Activated CD8-positive, alpha-beta memory T cell treated with anti-CD3 and anti-CD28 coated beads, Interleukin-2, amount 10 ng/mL, durations not matched to agents 7 days and 5 days (primary cell): ENCODE data around the gene SLC4A1. TPM values are rescaled to one million over a fixed set of nuclear protein-coding genes. Genes with fewer than 3 reads are reported as not detected.
A peak's percentile ranks its signal among the peaks of the same experiment; 100 is the strongest.

Experiments
- ATAC-seq: fragments of 150-1000 bp; cut with Tn5 transposase; one replicate; pipeline ENCODE4 v1.10.0; 2021; ENCODE audit warnings: moderate library complexity
- CTCF ChIA-PET: fragments of 350-600 bp; sonication (Branson Sonifier 250); formaldehyde crosslinking; loops from one replicate; lab custom pipeline; 2021; ENCODE audit warnings: antibody characterized with exemption; lab: Charles Lee
- DNase-seq: peaks from one replicate; pipeline ENCODE4 v3.0.0-alpha.2; 2020
- H3K27ac Mint-ChIP-seq: one replicate; pipeline ENCODE4 v1.8.0; 2021; ENCODE audit warnings: mild to moderate bottlenecking, mixed read lengths
- H3K27me3 Mint-ChIP-seq: one replicate; pipeline ENCODE4 v1.8.0; 2021; ENCODE audit warnings: mixed read lengths
- H3K36me3 Mint-ChIP-seq: one replicate; pipeline ENCODE4 v1.8.0; 2021; ENCODE audit warnings: mild to moderate bottlenecking, mixed read lengths
- H3K4me1 Mint-ChIP-seq: one replicate; pipeline ENCODE4 v1.8.0; 2021; ENCODE audit warnings: mixed read lengths
- H3K4me3 Mint-ChIP-seq: one replicate; pipeline ENCODE4 v1.8.0; 2021; ENCODE audit warnings: mild to moderate bottlenecking, moderate library complexity, mixed read lengths
- H3K9me3 Mint-ChIP-seq: one replicate; pipeline ENCODE4 v1.8.0; 2022; ENCODE audit warnings: low read depth, mixed read lengths
- total RNA-seq, 2 experiments: library from RNA; stranded (reverse); gene quantifications; one replicate each; pipeline ENCODE4 v1.2.3, GENCODE V29; 2021

The SLC4A1 gene
- total RNA-seq, 2 experiments from 2014 or later, result not detected

DNA sequence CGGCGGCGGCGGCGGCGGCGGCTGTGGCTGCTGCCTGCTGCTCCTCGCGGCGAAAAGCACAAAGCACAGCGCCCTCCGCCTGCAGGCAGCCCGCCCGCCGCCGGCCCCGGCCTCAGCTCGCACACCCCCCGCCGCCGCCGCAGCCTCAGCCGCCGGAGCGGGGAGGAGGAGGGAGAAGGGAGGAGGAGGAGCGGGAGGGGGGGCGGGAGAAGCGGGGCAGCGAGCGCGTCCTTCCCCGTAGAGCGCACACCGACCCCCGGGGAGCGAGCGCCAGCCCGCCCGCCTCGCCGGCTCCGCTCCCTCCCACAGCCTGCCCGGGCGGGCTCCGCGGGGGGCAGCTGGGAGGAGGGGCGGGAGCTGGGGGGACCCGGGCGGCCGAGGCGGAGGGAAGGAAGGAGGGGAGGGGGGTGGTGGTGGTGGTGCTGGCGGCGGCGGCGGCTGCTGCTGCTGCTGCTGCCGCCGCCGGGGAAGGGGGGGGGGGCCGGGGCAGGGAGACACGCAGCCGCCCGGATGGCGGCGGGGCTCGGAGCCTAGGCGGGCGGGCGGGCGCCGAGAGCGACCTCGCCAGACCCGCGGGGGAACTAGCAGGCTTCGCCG is 48.2 kb downstream of the SLC4A1 start, which contains the start of gene UBTF:
Gene UBTF, minus strand, starts transcription at position 60 of the 597 bp plus-strand sequence. CDS start 1,446 bp downstream, outside the sequence.
- Mint-ChIP-seq H3K4me1 (peaks cover 31% of the 10 kb centered on the region), H3K27me3 (no peaks in the 10 kb centered on the region), H3K36me3 (peaks cover 28% of the 10 kb centered on the region), H3K27ac (peak within 1 kb of the TSS; percentile 94), H3K4me3 (peak within 1 kb of the TSS; percentile 90), H3K9me3 (no peaks in the 10 kb centered on the region)
- CTCF ChIA-PET, result interaction anchor here (0.9 to 6.3 kb wide), 8 partner anchors 10 to 111 kb away, joined by 3 to 74 read pairs (median 8); partner anchors contain the start of genes HDAC5 and TMUB2
- peak; percentile 8 for ATAC-seq
- peak; percentile 73 for DNase-seq

- Mint-ChIP-seq H3K36me3 (peaks cover 34% of the 10 kb centered on the region), H3K27me3 (no peaks in the 10 kb centered on the region), H3K4me1 (peaks cover 33% of the 10 kb centered on the region), H3K27ac (no peak overlapping the region), H3K4me3 (peak overlapping the region; percentile 22), H3K9me3 (no peaks in the 10 kb centered on the region)
- ATAC-seq (peak; percentile 59), DNase-seq (peak; percentile 82)
- CTCF ChIA-PET, result interaction anchor here (1.5 to 6.3 kb wide), 7 partner anchors 9 to 112 kb away, joined by 3 to 74 read pairs (median 8); partner anchors contain the start of gene TMUB2
Measured at GRCh38 chr17:44219108-44219615, 48.8 kb downstream of the SLC4A1 start.

- Mint-ChIP-seq H3K27me3 (no peaks in the 10 kb centered on the region), H3K36me3 (peaks cover 40% of the 10 kb centered on the region), H3K9me3 (no peaks in the 10 kb centered on the region), H3K4me3 (peak overlapping the region; percentile 88), H3K4me1 (peaks cover 37% of the 10 kb centered on the region), H3K27ac (peak overlapping the region; percentile 91)
- CTCF ChIA-PET, result interaction anchor here (0.6 to 6.3 kb wide), 12 partner anchors 9 to 126 kb away, joined by 3 to 74 read pairs (median 4); partner anchors contain the start of genes GRN, SLC25A39 and TMUB2
- ATAC-seq (peak; percentile 63), DNase-seq (peak; percentile 90)
Measured at GRCh38 chr17:44218344-44219107, 49.4 kb downstream of the SLC4A1 start.

DNA sequence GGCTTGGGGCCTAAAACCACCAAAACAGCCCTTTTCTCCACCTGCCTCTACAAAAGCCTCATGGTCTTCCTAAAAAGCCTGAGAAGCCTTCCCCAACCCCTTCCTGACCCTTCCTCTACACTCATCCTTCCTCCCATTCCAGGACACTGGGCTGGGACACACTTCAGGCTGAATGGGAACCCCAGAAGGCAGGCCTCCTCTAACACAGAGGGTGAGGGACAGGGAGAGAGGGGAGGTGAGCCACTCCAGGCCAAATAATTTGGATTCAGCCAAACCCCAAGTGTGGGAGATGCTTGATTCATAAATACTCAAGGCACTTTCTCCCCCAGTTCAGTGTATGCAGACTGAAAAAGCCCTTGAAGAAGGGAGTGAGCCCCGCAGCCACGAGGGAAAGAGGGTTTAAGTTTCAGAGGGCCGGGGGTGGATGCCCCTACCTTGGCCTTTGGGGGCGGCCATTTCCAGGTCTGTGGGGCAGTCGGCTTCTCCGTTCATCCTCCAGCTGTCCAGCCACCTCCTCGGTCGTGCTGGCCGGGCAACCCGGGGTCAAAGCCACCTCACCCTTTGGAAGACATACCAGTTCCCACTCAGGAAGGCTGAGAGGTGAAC is 50.1 kb downstream of the SLC4A1 start:
- ATAC-seq, result no peak
- H3K9me3 Mint-ChIP-seq, result no peaks in the 10 kb centered on the region
- H3K36me3 Mint-ChIP-seq, result peaks cover 42% of the 10 kb centered on the region
- CTCF ChIA-PET, result interaction anchor here (0.6 to 6.3 kb wide), 14 partner anchors 7 to 127 kb away, joined by 3 to 74 read pairs (median 5); partner anchors contain the start of genes GRN, SLC25A39 and TMUB2
- no peak for DNase-seq
- H3K27me3 Mint-ChIP-seq, result no peaks in the 10 kb centered on the region
- peaks cover 38% of the 10 kb centered on the region for H3K4me1 Mint-ChIP-seq
- peak overlapping the region; percentile 88 for H3K4me3 Mint-ChIP-seq
- peak overlapping the region; percentile 91 for H3K27ac Mint-ChIP-seq

DNA sequence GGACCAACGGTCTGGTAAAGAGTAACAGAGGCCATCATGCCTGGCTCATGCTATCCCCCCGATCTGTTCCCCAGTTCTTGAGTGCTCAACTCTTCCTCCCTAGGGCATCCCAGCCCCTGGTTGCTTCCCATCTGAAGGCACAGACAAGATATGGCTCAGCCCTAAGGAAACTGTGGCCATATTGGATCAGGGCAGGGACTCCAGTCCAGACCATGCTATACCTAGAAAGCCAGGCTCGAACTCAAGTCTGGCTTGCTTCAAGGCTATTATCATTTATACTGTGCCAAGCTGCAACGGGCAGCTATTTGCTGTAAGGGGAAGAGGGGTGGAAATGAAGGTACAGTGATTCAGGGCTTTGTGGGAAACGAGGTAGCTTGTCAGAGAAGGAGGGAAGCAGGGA is 51.2 kb downstream of the SLC4A1 start:
- Mint-ChIP-seq H3K27ac (peak overlapping the region; percentile 91), H3K4me3 (peak overlapping the region; percentile 88), H3K4me1 (peaks cover 36% of the 10 kb centered on the region), H3K27me3 (no peaks in the 10 kb centered on the region), H3K36me3 (peaks cover 45% of the 10 kb centered on the region), H3K9me3 (no peaks in the 10 kb centered on the region)
- no peak for ATAC-seq
- CTCF ChIA-PET, result interaction anchor here (0.7 to 3.5 kb wide), 11 partner anchors 9 to 139 kb away, joined by 3 to 40 read pairs (median 4); partner anchors contain the start of genes GRN and TMUB2
- no peak for DNase-seq

DNA sequence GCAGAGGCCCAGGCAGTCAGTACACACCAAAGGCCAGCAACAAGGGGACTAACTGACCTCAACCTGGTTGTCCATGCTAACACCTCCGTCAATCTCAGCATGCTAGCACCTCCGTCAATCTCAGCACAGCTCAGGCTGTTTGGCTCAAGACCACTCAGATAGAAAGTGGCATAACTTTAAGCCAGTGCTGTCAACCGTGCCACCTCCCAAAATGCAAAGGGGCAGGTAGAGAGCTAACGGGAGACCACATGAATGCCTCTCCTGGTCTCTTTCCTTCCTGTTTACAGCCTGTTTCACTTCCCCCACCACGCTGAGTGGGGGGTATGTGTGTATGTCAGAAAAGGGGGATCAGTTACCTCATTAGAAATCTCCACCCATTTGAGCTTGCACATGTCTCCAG is 51.8 kb downstream of the SLC4A1 start:
- no peaks in the 10 kb centered on the region for H3K27me3 Mint-ChIP-seq
- ATAC-seq, result no peak
- CTCF ChIA-PET, result interaction anchor here (0.7 to 3.5 kb wide), 11 partner anchors 9 to 139 kb away, joined by 3 to 40 read pairs (median 4); partner anchors contain the start of genes GRN and TMUB2
- H3K27ac Mint-ChIP-seq, result peak overlapping the region; percentile 91
- peak; percentile 68 for DNase-seq
- H3K9me3 Mint-ChIP-seq, result no peaks in the 10 kb centered on the region
- peaks cover 48% of the 10 kb centered on the region for H3K36me3 Mint-ChIP-seq
- H3K4me3 Mint-ChIP-seq, result peak overlapping the region; percentile 88
- H3K4me1 Mint-ChIP-seq, result peaks cover 39% of the 10 kb centered on the region

DNA sequence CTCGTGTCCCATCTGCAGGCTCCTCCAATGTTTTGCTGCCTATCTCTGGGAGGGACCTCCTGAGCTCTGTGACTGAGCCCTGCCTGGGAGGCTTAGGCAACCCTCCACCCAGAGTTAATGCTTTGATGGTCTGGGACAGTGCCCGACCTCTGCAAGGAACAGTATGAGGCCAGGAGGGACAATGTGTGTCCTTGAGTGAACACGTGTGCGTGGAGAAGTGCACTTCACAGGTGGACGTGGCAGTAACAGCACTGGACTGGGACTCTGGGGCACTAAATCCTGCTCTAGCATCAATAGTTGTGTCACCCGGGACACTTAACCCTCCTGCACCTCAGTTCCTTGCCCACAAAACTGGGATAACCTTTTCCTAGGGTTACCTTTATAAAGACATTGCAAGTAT is 53.0 kb downstream of the SLC4A1 start:
- CTCF ChIA-PET, result interaction anchor here (2.3 kb wide), 1 partner anchor 131 kb away, joined by 5 read pairs; the partner anchor contains the start of gene GRN
- Mint-ChIP-seq H3K27ac (peak overlapping the region; percentile 91), H3K27me3 (no peaks in the 10 kb centered on the region), H3K9me3 (no peaks in the 10 kb centered on the region), H3K4me1 (peaks cover 47% of the 10 kb centered on the region), H3K4me3 (peak overlapping the region; percentile 11), H3K36me3 (peaks cover 52% of the 10 kb centered on the region)
- DNase-seq, result no peak
- no peak for ATAC-seq

DNA sequence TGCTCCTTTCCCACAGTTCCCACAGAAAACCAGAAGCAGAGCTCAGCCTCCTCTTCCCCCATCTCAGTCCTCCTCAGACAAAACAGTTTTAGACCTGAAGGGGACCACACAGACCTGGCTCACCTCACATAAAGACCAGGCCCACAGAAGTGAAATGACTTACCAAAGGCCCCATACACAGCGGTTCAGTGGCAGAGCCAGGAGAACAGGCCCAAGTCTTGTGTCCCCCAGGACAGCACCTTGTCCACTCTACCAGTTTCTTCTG is 53.8 kb downstream of the SLC4A1 start:
- Mint-ChIP-seq H3K4me1 (peaks cover 51% of the 10 kb centered on the region), H3K27ac (peak overlapping the region; percentile 57), H3K4me3 (no peak overlapping the region), H3K36me3 (peaks cover 57% of the 10 kb centered on the region), H3K9me3 (no peaks in the 10 kb centered on the region), H3K27me3 (no peaks in the 10 kb centered on the region)
- ATAC-seq (no peak), DNase-seq (no peak)
- CTCF ChIA-PET, result interaction anchor here (1.1 to 2.3 kb wide), 2 partner anchors 115 to 131 kb away, joined by 3 to 5 read pairs; partner anchors contain the start of gene GRN

DNA sequence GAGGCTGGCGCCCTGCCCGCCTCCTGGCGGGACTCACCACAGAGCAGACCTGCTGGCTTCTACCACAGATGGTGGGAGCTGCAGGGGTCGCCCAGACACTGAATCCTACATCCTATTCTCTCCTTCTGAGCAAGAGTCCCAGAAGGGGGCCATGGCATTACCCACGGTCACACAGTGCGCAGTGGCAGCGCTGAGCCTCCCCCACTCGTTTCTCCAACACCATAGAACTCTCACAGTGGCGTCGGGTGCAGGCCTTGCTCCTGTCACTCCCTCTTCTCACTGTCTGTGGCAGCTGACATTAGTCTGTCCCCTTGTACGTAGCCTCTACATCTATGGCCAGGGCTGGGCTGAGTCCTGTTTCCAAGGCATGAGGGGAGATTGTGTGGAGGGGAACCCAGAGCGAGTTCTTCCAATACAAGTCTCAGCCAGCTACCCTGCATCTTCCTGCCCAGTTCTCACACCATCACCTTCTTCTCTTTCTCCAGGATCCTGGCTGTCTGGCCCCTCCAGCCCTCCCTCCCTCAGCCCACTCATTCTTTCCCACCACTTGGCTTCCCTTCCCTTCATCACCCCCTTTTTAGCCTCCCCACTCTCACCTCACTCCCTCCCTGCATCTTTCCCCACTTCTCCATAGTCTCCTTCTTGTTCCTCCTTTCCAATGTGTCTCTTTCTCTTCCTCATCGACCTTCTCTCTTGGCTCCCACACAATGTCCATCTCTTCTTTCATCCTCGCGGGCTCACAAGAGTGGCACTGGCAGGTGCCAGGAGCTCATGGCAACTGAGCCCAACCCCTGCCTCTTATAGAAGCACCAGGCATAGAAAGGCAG is 54.3 kb downstream of the SLC4A1 start:
- Mint-ChIP-seq H3K27ac (peak overlapping the region; percentile 57), H3K27me3 (no peaks in the 10 kb centered on the region), H3K9me3 (no peaks in the 10 kb centered on the region), H3K4me3 (no peak overlapping the region), H3K4me1 (peaks cover 53% of the 10 kb centered on the region), H3K36me3 (peaks cover 60% of the 10 kb centered on the region)
- ATAC-seq, result no peak
- CTCF ChIA-PET, result interaction anchor here (1.1 to 2.3 kb wide), 3 partner anchors 10 to 132 kb away, joined by 3 to 7 read pairs (median 5); partner anchors contain the start of gene GRN
- DNase-seq, result no peak

- no peak overlapping the region for H3K27ac Mint-ChIP-seq
- no peak overlapping the region for H3K4me3 Mint-ChIP-seq
- CTCF ChIA-PET, result interaction anchor here (1.7 to 4.8 kb wide), 3 partner anchors 9 to 132 kb away, joined by 7 to 94 read pairs (median 39); partner anchors contain the start of gene GRN
Measured at GRCh38 chr17:44212507-44213402, 55.2 kb downstream of the SLC4A1 start.

More at GRCh38 chr17:44212507-44213402, 55.2 kb downstream of the SLC4A1 start:
- H3K27me3 Mint-ChIP-seq, result no peaks in the 10 kb centered on the region
- H3K4me1 Mint-ChIP-seq, result peaks cover 57% of the 10 kb centered on the region
- no peak for DNase-seq
- H3K36me3 Mint-ChIP-seq, result peaks cover 65% of the 10 kb centered on the region
- no peak for ATAC-seq
- H3K9me3 Mint-ChIP-seq, result no peaks in the 10 kb centered on the region
